Adipose tissue (tissue), 3 donors: ENCODE data around the gene TMSB4X. TPM values are rescaled to one million over a fixed set of nuclear protein-coding genes. Genes with fewer than 3 reads are reported as not detected.
"Not testable (repeated sequence)": the region's sequence is repeated elsewhere in the genome, so short reads cannot be mapped to it uniquely, and the experiment has no call there.

ENCODE experiments used
- H3K27ac ChIP-seq: one replicate; pipeline ENCODE4 v1.5.1; 2013; ENCODE audit warnings: low read depth, low read length
- WGBS, 3 donors: extraction: QIAGEN DNeasy Blood & Tissue Kit; methylation state at CpG; one replicate each; pipeline ENCODE4 v1.1.7; 2013; 5-methylcytosine and 5-hydroxymethylcytosine counted together
- polyA plus RNA-seq, 3 donors: library from polyadenylated mRNA; stranded (reverse); fragments of 200-250 nt; gene quantifications; one replicate each; pipeline ENCODE4 v1.2.3, GENCODE V29; 2013
- donor health status: healthy with polysubstance abuse.
- donor health status: Bipolar disorder and iron deficiency.
- donor health status: healthy.

The TMSB4X gene
- over 10,000 TPM in 1 of 3 donors, 1,000 to 10,000 TPM in 2; 1,590 to 13,149 (median 4,716) TPM for polyA plus RNA-seq

DNA sequence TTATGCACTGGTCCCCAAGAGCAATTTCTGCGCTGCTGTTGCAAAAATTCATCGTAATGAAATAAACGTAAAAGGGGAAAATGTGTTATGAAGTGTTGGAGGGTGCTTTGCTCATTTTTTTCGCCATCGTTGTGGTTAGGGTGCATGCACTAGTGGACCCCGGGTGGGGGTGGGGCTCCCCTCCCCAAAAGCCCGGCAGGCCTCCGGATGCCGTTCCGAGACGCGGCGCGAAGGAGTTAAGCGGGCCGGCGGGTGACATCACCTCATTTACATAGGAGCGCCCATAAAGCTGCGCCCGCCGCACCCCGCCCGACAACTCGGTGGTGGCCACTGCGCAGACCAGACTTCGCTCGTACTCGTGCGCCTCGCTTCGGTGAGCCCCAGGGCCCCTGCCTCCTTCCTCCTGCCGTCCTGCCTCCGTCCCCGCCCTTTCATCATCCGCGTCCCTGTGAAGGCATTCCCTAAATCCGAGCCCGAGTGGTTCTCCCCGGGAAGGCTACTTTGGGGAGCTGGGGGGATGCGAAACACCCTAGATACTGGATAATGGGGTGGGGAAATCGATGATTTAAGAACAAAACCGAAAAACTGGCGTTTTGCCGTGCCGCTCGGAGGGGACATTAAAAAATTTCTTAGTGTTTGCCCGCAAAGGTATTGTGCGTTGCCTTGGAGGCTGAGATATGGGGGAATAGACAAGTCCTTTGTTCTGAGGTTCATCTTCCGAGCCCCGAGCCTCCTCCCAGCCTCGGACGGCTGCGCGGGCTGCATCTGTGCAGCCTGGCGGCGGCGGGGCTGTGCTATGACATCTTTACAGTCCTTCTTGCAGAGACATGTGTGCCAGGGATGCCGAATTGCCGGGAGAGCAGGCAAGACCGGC lies at the start of gene TMSB4X:
Gene TMSB4X (plus strand): TSS at position 315 of the 874 bp plus-strand sequence.
- WGBS, 3 donors = 0 to 18% (median 1%) methylated on average over 34 to 60 of the region's 60 CpGs
- H3K27ac ChIP-seq = peak within 1 kb of the TSS; percentile 97

DNA sequence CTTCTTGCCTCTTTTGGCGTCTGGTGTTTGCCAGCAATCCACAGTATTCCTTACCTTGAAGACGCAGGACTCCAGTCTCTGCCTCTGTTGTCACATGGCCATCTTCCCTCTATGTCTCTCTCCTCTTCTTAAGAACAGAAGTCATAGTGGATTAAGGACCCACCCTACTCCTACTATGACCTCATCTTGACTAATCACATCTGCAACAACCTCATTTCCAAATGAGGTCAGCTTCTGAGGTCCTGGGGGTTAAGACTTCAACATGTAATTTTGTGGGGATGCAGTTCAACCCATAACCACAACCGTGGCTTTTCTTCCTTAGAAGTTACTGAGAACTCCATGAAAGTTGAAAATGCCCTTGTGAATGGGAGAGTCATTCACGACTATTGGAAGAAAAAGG lies 45.2 kb upstream of the TMSB4X start:
- WGBS, 3 donors = 62 to 78% (median 72%) methylated on average over 4 of the region's 4 CpGs
- H3K27ac ChIP-seq = no peak overlapping the region

DNA sequence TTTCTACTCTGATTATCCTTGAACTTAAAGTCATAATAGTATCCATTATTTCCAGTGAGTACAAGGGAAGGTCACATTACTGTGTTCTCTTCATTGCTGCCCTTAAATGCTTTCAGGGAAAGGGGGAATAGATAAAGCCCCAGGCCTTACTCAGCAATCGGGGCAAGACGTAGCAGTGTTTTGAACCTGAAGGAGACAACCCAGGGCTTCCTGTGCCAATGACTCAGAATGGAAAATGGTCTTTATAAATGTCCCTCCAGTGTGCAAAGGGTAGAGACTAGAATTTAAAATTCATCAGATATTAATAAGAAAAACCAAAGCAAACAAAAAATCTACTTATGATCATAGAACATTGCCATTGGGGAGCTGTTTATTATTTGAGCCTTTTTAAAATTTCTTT lies 44.8 kb upstream of the TMSB4X start:
- 86 to 90% (median 88%) methylated on average over 2 of the region's 2 CpGs for WGBS, 3 donors
- no peak overlapping the region for H3K27ac ChIP-seq

DNA sequence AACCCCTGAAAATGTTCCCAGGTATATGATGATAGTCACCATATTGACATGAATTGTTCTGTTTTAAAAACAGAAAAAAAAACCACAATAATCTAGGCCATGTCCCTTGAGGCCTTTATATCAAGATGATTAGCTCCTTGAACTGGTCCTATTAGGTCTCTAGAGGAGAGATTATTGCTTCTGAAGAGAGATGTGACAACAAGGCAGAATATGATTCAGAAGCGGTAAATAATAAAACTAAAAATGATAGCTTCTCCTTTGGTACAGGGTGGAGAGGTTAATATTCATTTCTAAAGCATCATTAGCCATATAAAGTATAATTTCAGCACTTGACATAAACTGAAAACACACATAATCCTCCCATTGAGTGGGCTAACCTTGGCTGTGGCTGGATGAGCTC lies 42.7 kb upstream of the TMSB4X start:
- WGBS, 3 donors = 83 to 100% (median 86%) methylated on average over 1 of the region's 1 CpG
- H3K27ac ChIP-seq = no peak overlapping the region

DNA sequence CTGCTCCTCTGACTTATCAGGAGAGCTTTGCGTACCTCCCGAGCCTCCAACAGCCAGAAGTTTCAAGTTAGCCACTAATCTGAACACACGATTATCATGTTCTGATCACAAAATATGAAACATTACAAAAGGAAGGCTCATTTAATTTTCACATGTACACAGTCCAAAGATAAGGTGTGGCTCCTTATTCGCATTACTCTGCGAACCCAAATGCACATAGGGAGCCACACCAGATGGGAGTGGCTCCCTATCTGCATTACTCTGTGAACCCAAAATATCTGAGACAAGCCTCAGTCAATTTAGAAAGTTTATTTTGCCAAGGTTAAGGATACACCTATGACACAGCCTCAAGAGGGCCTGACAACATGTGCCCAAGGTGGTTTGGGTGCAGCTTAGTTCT lies 40.1 kb upstream of the TMSB4X start:
- 85 to 97% (median 90%) methylated on average over 5 of the region's 5 CpGs for WGBS, 3 donors
- H3K27ac ChIP-seq = no peak overlapping the region

DNA sequence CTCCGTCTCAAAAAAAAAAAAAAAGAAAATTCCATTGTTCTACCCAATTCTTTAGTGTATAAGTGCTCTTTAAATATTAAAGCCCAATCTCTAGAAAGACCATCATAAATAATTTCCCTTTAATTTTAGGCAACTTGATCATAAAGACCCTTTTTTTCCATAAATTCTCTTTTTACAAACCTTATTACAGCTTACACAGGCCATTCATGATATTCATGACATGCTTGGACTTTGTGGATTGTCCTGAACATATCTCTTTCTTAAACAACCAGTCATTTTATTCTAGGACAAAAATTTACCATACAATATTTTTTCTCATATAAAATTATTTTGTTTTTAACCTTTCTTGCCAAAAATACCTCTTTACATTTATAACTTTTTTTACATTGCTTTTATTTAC lies 38.0 kb upstream of the TMSB4X start:
- H3K27ac ChIP-seq = no peak overlapping the region
- 75 to 88% methylated on average over 1 of the region's 1 CpG; no CpG with 5 or more reads in 1 of the 3 donors for WGBS, 3 donors

DNA sequence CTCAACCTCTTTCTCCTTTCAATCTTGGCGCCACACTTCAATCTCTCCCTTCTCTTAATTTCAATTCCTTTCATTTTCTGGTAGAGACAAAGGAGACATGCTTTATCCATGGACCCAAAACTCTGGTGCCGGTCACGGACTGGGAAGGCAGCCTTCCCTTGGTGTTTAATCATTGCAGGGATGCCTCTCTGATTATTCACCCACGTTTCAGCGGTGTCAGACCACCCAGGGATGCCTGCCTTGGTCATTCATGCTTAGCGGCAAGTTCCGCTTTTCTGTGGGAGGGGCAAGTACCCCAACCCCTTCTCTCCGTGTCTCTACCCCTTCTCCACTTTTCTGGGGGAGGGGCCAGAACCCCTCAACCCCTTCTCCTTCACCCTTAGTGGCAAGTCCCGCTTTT lies 34.4 kb upstream of the TMSB4X start:
- not testable (repeated sequence) for H3K27ac ChIP-seq
- 81 to 97% (median 92%) methylated on average over 7 to 9 of the region's 9 CpGs for WGBS, 3 donors

DNA sequence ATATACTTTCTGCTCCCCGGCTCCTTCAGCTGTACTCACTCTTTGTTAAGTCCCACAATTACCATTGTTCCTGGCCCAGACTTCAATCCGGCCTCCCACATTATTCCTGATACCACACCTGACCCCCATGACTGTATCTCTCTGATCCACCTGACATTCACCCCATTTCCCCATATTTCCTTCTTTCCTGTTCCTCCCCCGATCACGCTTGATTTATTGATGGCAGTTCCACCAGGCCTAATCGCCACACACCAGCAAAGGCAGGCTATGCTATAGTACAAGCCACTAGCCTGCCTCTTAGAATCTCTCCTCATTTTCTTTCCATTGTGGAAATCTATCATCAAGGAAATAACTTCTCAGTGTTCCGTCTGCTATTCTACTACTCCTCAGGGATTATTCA lies 31.3 kb upstream of the TMSB4X start:
- H3K27ac ChIP-seq = not testable (repeated sequence)
- 51 to 100% (median 82%) methylated on average over 2 to 4 of the region's 6 CpGs for whole genome bisulfite sequencing, 3 donors

DNA sequence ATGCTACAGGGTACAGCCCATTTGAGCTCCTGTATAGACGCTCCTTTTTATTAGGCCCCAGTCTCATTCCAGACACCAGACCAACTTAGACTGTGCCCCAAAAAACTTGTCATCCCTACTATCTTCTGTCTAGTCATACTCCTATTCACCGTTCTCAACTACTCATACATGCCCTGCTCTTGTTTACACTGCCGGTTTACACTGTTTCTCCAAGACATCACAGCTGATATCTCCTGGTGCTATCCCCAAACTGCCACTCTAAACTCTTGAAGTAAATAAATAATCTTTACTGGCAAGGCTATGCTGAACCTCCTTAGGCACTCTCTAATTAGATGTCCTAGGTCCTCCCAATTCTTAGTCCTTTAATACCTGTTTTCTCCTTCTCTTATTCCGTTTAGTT lies 30.5 kb upstream of the TMSB4X start:
- 67 to 94% (median 93%) methylated on average over 2 of the region's 4 CpGs for WGBS, 3 donors
- not testable (repeated sequence) for H3K27ac ChIP-seq

DNA sequence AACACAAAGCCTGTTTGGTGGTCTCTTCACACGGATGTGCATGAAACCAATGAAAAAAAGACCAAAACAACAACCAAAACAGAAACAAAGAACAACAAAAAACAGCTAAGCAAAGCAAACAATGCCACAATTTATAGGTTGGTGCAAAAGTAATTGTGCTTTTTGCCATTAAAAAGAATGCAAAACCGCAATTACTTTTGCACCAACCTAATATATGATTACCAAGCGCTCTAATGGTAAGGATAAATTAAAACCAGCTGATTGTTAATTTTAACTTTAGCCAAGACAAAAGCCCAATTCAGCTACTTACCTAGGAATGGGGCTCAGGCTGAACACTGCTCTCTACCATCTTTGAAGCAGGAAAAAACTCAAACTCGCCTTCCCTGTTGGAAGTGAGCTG lies 29.4 kb upstream of the TMSB4X start:
- H3K27ac ChIP-seq = no peak overlapping the region
- WGBS, 3 donors = 82 to 96% (median 93%) methylated on average over 4 of the region's 4 CpGs

DNA sequence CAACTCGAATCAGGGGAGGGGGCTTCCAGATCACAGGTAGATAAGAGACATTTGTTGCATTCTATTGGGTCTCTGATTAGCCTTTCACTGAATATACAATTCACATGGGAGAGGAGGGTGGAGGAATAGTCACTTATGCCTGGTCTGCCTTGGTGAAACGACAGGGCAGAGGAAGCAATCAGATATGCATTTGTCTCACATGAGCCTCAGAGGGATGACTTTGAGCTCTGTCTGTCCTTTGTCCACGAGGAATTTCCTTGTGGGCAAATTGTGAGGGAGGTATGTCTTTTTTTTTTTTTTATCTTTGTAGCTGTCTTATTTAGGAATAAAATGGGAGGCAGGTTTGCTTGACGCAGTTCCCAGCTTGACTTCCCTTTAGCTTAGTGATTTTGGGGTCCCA lies 28.5 kb upstream of the TMSB4X start:
- no peak overlapping the region for H3K27ac ChIP-seq
- 37 to 76% (median 51%) methylated on average over 4 of the region's 4 CpGs for WGBS, 3 donors

DNA sequence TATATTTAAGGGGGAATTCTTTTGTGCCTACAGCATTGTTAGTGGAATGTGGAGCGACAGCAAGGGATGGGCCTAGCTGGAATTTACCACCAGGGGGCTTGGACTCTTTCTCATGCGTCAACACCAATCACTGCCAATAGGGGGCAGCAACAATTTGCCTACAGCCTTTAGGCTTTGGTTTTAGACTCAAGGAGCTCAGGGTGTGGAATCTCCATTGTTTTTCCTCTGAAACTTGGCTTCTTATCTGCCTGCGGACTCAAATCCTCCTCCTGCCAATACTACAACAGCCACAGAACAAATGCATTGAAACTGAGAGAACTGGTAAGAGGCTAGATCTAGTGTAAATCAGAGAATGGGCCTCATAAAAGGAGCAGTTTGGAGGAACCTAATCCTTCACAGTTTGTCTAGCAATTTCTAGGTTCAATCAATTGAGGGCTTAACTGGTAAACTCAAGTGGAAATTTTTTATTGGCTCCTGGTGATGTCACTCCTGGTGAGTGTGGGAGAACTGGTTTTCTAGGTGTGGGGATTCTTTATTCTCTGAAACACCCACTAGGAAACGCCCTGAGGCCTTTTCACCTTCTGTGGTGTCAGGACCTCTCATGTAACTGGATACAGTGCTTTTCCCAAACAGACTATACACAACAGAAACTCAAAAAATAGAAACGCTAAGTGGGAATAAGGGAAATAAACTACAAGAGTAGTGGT lies 27.9 kb upstream of the TMSB4X start:
- H3K27ac ChIP-seq = no peak overlapping the region
- WGBS, 3 donors = 37 to 42% (median 40%) methylated on average over 5 of the region's 5 CpGs

DNA sequence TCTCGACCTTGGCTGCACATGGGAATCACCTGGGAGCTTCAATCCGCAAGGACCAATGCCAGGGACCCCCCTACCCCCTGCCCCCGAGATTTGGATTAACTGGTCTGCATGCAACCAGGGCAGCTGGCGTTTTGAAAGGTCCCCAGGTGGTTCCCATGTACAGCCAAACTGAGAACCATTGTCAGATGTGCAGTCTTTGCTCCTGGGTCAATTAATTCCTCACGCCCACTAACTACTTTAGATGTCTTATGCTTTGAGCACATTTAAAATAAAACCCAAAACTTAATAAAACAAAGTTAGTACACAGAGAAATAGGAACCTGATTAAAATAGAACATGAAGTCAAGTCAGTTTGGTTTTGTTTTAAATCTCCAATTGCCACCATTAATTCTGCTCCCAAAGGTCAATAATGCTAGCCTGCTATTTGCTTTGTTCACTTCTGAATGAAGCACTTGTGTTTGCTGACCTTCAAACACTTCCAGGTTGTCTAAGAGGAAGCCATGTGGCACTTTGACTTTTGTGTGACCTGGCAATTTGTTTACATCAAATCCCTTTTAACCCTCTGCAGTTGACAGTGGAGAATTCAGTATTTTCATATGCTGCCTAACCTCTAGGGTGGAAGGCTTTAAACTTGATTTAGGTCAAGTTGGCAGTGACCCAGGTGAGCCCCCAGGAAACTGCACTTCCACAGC lies 27.2 kb upstream of the TMSB4X start:
- WGBS, 3 donors = 56 to 87% (median 63%) methylated on average over 4 to 5 of the region's 5 CpGs
- no peak overlapping the region for H3K27ac ChIP-seq

DNA sequence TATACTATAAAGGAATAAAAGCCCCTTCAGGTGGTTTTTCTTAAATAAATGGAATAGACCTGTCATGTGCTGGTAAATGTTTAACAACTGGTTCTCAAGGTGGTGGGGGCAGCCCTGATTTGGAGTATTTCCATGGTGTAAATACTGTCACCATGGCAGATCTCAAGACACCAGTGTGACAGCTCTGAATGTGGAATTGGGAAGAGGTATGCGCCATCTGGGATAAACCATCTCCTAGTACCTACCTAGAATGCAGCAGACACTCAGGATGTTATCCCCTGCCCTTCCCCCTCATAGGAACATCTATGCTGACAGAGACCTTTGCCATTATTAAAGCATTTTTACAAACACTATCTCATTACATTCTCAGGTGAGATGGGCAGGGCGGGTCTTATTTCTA lies 26.4 kb upstream of the TMSB4X start:
- 81 to 96% (median 90%) methylated on average over 2 of the region's 2 CpGs for WGBS, 3 donors
- no peak overlapping the region for H3K27ac ChIP-seq

DNA sequence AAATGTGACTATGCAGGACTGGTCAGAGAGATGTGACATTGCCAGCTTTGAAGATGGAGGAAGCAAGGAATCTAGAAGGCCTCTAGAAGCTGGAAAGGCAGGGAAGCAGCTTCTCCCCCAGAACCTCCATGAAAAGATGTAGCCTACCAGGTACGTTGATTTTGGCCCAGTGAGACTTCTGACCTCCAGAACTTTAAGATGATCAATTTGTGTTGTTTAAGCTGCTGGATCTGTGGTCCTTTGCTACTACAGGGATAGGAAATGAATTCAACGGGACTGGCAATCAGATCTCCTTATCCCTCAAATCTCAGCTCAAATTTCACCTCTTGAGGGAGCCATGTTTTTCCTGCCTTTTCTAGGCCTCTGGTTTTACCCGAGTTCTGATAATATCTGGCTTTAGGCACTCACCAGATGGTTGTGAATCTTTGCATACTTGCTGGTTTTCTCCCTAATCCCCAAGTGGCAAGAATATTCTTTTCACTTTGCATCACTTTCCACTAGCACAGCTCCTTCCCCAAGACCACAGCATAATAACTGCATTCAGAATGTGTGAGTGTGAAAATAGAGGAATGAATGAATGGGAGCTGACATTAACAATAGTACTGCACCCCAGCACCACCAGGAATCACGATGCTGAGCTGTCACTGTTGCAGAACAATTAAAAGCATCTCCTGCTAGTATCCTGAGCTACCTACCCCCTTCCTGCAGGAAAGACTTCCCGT lies 25.5 kb upstream of the TMSB4X start:
- 54 to 62% (median 57%) methylated on average over 5 of the region's 5 CpGs for WGBS, 3 donors

DNA sequence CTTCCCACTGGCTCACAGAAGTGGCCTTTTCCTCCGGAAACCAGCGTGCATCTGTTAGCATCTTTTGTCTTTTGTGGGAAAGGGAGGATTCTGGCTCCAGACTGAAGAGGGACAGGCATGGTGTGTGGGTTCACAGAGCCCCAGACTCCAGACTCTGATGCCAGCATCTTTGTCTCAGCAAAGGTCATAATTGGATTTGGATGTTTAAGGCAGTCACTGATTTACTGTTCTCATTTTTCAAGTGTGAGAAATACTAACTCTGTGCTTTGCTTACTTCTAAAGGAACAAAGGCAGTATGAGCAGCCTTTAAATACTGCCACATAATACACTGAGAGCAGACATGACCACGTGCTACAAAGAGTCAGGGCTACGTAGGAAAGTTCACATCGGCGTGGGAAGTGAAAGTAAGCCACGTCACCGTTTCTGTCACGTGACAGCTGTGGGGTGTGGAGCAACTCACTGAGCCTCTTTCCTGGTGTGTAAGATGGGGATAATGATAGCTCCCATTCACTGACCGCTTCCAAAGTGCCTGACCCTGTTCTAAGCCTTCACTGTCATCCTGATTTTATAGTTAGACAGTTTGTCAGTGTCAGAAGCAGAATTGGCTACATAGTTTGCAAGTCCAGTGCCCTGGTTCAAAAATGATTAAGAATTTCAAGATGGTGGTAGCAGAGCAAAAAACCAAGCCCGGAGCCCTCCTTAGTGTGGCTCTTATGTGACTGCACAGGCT lies 24.8 kb upstream of the TMSB4X start:
- 24 to 33% (median 32%) methylated on average over 11 of the region's 11 CpGs for WGBS, 3 donors
- H3K27ac ChIP-seq = peak overlapping the region; percentile 66

More for the DNA sequence above, 25.5 kb upstream of the TMSB4X start:
- no peak overlapping the region for H3K27ac ChIP-seq

DNA sequence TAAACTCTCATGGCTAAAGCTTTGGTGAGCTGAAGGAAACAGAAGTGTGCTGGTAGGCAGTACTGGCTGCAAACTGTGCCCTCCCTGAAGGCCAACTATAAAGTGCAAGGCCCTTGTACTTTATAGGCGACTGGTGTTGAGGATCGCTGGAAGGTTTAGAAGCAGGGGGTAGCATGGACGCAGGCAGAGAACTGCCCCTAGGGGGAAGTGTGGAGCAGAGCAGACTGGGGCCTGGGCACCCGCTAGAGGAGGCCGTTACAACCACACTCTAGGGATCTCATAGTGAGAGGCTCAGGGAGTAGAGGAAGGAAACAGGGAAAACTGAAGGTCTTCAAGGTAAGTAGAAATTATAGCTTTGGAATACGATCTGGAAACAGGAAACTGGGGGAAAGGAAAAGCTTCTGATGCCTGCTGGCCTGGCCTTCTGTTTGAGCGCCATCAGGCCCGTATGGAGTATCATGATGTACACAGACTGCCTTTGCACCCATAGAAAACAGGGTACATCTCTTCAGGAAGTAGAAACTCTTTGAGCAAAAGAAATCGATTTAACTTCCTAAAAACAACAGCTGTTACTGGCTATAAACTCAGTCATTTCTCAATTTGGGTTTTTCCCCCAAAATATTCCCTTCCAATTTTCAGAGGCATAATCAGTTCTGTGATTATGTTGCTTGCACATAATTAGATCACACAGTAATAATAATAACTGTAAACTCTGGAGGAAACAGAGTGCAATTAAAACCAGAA lies 23.9 kb upstream of the TMSB4X start:
- WGBS, 3 donors = 42 to 72% (median 43%) methylated on average over 9 of the region's 9 CpGs
- H3K27ac ChIP-seq = no peak overlapping the region
